Activated T-helper 1 cell treated with anti-CD3 and anti-CD28 coated beads, Interleukin-12 subunit alpha, Interleukin-12 subunit beta, Interleukin-2, Interleukin-4 antibody, amounts not matched to agents 30 ng/mL and 10 ng/mL and 1 ng/mL, durations not matched to agents 14 hours and 24 hours and 36 hours (primary cell): ENCODE results near the gene DRD2. TPM values are rescaled to one million over a fixed set of nuclear protein-coding genes. Genes with fewer than 3 reads are reported as not detected.

Experiments used
- DNase-seq: peaks from one replicate; pipeline ENCODE4 v3.0.0; 2021; ENCODE audit warnings: low spot score
- H3K27ac Mint-ChIP-seq: one replicate; pipeline ENCODE4 v1.8.0; 2021; ENCODE audit warnings: mild to moderate bottlenecking, mixed read lengths
- H3K27me3 Mint-ChIP-seq: one replicate; pipeline ENCODE4 v1.8.0; 2022; ENCODE audit warnings: mild to moderate bottlenecking, moderate library complexity, mixed read lengths; ENCODE audit not compliant: insufficient read depth
- H3K36me3 Mint-ChIP-seq: one replicate; pipeline ENCODE4 v1.8.0; 2021; ENCODE audit warnings: low read depth, mixed read lengths
- H3K4me1 Mint-ChIP-seq: one replicate; pipeline ENCODE4 v1.8.0; 2021; ENCODE audit warnings: low read depth, mixed read lengths
- H3K4me3 Mint-ChIP-seq: one replicate; pipeline ENCODE4 v1.8.0; 2021; ENCODE audit warnings: mild to moderate bottlenecking, moderate library complexity, mixed read lengths
- H3K9me3 Mint-ChIP-seq: one replicate; pipeline ENCODE4 v1.8.0; 2021; ENCODE audit warnings: mixed read lengths
- intact Hi-C: fragments of 100-400 bp; cut with micrococcal nuclease; formaldehyde crosslinking; loops from one replicate; pipeline ENCODE4 v1.15.1; 2024
- total RNA-seq: library from RNA; stranded (reverse); gene quantifications from 2 replicates; pipeline ENCODE4 v1.2.3, GENCODE V29; 2022

Gene DRD2
- total RNA-seq, 1 donor from 2014 or later = not detected

DNA sequence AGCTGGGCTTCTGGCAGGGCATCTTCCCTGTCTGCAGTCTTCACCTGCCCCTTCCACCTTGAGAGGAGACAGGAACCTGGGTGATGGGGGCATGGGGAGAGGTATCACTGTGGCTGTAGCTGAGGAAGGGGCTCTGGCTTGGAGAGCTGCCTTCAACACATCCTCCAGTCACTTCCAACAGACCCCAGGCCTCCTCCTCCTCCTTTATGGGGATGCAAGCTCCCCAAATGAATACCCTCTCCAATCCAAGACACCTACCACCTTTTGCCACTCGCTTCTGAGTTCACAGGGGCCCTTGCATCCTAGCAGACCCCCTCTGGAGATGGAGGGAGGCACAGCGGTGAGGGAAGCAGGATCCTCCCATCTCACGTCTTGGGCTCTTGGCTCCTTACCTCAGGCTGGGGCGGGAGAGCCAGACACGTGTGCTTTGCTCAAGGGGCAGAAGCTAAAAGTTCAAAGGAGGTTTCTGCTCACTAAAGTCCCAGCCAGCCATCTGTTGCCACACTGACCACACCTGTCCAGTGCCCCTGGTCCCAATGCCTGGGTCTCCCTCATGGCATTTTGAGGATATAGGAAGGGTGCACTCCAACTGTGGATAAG lies 74.5 kb downstream of the DRD2 start:
- Mint-ChIP-seq H3K27me3 (no peaks in the 10 kb centered on the region), H3K4me3 (no peak overlapping the region), H3K36me3 (no peaks in the 10 kb centered on the region), H3K9me3 (no peaks in the 10 kb centered on the region), H3K27ac (no peak overlapping the region), H3K4me1 (no peaks in the 10 kb centered on the region)
- no peak for DNase-seq
- intact Hi-C loops = no loop called here

DNA sequence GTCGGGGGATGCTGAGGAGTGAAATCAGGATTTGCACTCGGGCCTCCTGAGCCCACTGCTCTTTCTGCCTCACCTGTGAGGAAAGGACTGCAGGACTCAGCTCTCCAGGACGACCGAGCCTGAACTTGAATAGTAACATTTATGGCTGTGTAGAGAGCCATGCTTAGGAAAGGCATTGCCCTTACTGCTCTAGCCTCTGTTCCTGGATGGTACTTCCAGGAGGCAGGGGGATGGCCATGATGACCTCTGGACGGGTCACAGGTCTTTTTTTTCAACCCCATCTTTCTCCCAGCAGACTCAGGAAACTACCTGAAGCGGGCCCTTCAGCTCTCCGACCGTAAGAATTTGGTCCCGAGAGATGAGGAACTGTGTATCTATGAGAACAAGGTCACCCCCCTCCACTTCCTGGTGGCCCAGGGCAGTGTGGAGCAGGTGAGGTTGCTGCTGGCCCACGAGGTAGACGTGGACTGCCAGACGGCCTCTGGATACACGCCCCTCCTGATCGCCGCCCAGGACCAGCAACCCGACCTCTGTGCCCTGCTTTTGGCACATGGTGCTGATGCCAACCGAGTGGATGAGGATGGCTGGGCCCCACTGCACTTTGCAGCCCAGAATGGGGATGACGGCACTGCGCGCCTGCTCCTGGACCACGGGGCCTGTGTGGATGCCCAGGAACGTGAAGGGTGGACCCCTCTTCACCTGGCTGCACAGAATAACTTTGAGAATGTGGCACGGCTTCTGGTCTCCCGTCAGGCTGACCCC lies 76.3 kb downstream of the DRD2 start:
- H3K9me3 Mint-ChIP-seq = no peaks in the 10 kb centered on the region
- H3K27me3 Mint-ChIP-seq = no peaks in the 10 kb centered on the region
- H3K4me1 Mint-ChIP-seq = no peaks in the 10 kb centered on the region
- no peaks in the 10 kb centered on the region for H3K36me3 Mint-ChIP-seq
- intact Hi-C loops = no loop called here
- DNase-seq = no peak
- no peak overlapping the region for H3K27ac Mint-ChIP-seq
- no peak overlapping the region for H3K4me3 Mint-ChIP-seq

DNA sequence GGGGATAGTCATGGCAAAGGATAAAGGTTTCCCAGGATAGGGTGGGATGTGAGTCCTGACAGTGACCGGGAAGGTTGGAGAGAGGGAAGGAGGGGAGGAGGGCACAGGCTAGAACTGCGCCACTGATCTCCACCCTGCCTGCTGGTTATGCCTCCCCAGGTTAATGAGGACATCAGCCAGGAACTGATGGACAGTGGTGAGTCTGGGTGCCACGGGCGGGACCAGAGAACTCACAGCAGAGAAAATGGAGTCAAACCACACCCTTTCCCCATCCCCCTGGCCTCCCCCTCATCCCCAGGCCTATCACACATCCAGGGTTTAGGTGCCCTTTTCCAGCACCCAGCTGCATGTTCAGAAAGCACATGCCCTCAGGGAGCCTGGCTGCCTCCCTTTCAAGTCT lies 77.4 kb downstream of the DRD2 start:
- no peak for DNase-seq
- intact Hi-C loops = no loop called here
- H3K4me3 Mint-ChIP-seq = no peak overlapping the region
- H3K4me1 Mint-ChIP-seq = no peaks in the 10 kb centered on the region
- no peaks in the 10 kb centered on the region for H3K36me3 Mint-ChIP-seq
- H3K27ac Mint-ChIP-seq = no peak overlapping the region
- no peaks in the 10 kb centered on the region for H3K27me3 Mint-ChIP-seq
- no peaks in the 10 kb centered on the region for H3K9me3 Mint-ChIP-seq

DNA sequence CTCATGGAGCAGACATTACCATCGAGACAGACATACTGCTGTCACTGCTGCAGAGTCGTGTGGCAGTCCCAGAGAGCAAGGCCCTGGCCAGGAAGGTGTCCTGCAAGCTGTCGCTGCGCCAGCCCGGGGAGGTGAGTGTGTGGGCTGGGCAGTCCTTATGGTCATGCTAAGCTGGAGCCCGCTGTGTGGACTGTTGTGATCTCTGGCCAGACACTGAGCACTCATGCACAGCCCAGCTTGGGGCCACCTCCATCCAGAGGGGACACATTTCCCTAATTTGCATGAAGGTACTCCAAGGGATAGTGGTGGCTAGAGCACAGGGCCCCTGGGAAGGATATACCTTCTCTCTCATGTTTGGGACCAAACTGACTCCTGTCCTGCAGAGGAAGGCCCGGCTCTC lies 78.0 kb downstream of the DRD2 start:
- H3K27me3 Mint-ChIP-seq = no peaks in the 10 kb centered on the region
- no peaks in the 10 kb centered on the region for H3K9me3 Mint-ChIP-seq
- no peaks in the 10 kb centered on the region for H3K36me3 Mint-ChIP-seq
- no peaks in the 10 kb centered on the region for H3K4me1 Mint-ChIP-seq
- intact Hi-C loops = no loop called here
- H3K27ac Mint-ChIP-seq = no peak overlapping the region
- no peak overlapping the region for H3K4me3 Mint-ChIP-seq
- DNase-seq = no peak

DNA sequence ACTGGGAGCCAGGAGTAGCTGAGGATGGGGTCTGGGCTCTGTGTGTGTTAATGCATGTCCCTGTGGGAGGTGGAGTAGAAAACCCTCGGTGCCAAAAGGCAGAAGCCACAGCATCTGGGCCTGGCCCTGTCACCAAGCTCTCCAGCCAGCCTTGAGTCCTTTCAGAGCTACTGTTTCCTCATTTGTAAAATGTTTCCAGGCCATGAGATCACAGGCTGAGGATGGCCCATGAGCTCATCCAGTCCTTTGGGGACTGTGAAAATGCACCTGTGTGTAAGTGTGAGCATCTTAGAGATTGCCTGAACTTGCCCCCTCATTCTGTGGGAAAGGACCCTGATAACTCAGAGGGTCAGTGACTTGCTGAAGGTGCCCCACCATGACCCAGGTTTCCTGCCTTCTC lies 78.5 kb downstream of the DRD2 start:
- DNase-seq = no peak
- intact Hi-C loops = no loop called here
- no peak overlapping the region for H3K4me3 Mint-ChIP-seq
- no peaks in the 10 kb centered on the region for H3K36me3 Mint-ChIP-seq
- H3K9me3 Mint-ChIP-seq = no peaks in the 10 kb centered on the region
- no peak overlapping the region for H3K27ac Mint-ChIP-seq
- no peaks in the 10 kb centered on the region for H3K4me1 Mint-ChIP-seq
- H3K27me3 Mint-ChIP-seq = no peaks in the 10 kb centered on the region

- intact Hi-C loops = no loop called here
- Mint-ChIP-seq H3K4me1 (no peaks in the 10 kb centered on the region), H3K4me3 (no peak overlapping the region), H3K9me3 (no peaks in the 10 kb centered on the region), H3K36me3 (no peaks in the 10 kb centered on the region), H3K27ac (no peak overlapping the region), H3K27me3 (no peaks in the 10 kb centered on the region)
- no peak for DNase-seq
These were observed 79.3 kb downstream of the DRD2 start for GRCh38 chr11:113395782-113396336.

DNA sequence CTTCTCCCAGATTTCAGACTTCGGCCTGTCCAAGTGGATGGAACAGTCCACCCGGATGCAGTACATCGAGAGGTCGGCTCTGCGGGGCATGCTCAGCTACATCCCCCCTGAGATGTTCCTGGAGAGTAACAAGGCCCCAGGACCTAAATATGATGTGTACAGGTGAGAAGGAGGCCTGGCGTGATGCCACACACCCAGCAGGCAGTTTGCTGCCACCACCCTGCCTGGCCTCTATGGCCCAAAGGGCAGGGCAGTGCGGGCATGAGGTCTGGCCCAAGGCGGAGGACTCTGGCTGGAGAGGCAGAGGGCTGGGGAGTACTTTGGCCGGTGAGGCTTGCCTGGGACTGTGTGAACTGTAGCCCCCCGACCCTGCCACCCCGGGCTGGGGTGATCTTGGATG lies 80.3 kb downstream of the DRD2 start:
- no peaks in the 10 kb centered on the region for H3K27me3 Mint-ChIP-seq
- H3K4me1 Mint-ChIP-seq = no peaks in the 10 kb centered on the region
- intact Hi-C loops = no loop called here
- H3K36me3 Mint-ChIP-seq = no peaks in the 10 kb centered on the region
- H3K27ac Mint-ChIP-seq = no peak overlapping the region
- no peak overlapping the region for H3K4me3 Mint-ChIP-seq
- H3K9me3 Mint-ChIP-seq = no peaks in the 10 kb centered on the region
- no peak for DNase-seq

DNA sequence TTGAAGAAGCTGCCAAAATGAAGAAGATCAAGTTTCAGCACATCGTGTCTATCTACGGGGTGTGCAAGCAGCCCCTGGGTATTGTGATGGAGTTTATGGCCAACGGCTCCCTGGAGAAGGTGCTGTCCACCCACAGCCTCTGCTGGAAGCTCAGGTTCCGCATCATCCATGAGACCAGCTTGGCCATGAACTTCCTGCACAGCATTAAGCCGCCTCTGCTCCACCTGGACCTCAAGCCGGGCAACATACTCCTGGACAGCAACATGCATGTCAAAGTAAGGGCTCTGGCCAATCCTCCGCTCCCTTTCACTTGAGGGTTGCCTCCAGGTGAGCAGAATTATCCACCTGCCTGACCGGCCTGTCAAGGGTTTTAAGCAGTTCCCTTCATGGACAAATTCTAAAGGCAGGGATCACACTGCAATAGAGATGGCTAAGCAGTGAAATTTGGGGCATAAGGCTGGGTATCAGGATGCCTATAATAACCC lies 81.7 kb downstream of the DRD2 start:
- no peak overlapping the region for H3K4me3 Mint-ChIP-seq
- no peaks in the 10 kb centered on the region for H3K4me1 Mint-ChIP-seq
- no peaks in the 10 kb centered on the region for H3K27me3 Mint-ChIP-seq
- H3K27ac Mint-ChIP-seq = no peak overlapping the region
- no peak for DNase-seq
- no peaks in the 10 kb centered on the region for H3K9me3 Mint-ChIP-seq
- H3K36me3 Mint-ChIP-seq = no peaks in the 10 kb centered on the region
- intact Hi-C loops = no loop called here

DNA sequence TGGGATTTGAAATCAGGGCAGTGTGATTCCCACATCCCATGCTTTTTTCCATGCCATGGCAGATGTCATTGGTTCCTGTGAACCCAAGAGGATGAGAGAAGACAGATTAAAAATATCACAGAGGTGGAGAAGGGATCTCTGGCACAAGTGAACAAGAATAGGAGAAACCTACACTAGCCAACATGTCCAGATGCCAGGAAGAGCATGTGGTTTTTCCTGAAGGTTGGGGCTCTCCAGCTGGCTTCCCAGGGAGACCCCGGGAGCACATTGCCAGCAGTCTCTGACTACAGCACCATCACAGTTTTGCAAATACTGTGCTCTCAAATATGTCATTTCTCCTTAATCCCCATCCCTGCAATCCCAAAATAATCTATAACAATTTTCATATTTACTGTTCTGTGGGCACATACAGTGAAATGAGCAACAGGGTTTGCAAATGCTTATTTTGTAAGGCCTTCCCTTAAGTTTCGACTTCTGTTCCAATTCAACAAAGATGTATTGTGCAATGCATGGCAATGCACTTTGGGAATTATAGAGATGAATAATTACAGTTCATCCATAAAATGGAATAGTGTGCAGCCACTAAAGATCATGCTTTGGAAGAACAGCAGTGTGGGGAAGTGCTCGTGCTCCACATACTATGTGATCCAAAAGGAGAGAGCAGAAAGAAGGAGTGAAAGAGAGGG lies 82.8 kb downstream of the DRD2 start:
- intact Hi-C loops = no loop called here
- DNase-seq = no peak
- Mint-ChIP-seq H3K27me3 (no peaks in the 10 kb centered on the region), H3K4me3 (no peak overlapping the region), H3K4me1 (no peaks in the 10 kb centered on the region), H3K9me3 (no peaks in the 10 kb centered on the region), H3K27ac (no peak overlapping the region), H3K36me3 (no peaks in the 10 kb centered on the region)

DNA sequence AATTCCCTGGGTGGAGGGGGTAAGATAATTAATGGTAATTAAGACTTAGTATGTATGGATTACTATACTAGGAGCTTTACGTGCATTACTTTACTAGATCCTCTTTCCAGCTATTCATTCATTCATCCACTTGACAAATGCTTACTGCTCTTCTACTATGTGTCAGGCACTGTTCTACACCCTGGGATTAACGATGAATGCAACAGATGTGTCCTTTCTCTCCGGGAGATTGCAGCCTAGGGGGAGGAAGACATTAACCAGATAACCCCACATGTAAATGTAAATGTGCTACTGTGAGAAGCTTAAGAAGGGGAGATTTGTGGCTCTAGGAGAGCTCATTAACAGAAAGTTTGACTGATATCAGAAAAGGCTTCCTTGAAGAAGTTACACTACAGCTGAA lies 85.9 kb downstream of the DRD2 start:
- no peak for DNase-seq
- intact Hi-C loops = no loop called here
- H3K27me3 Mint-ChIP-seq = peaks cover 5% of the 10 kb centered on the region
- H3K9me3 Mint-ChIP-seq = no peaks in the 10 kb centered on the region
- no peak overlapping the region for H3K27ac Mint-ChIP-seq
- no peak overlapping the region for H3K4me3 Mint-ChIP-seq
- no peaks in the 10 kb centered on the region for H3K4me1 Mint-ChIP-seq
- no peaks in the 10 kb centered on the region for H3K36me3 Mint-ChIP-seq

- peaks cover 10% of the 10 kb centered on the region for H3K27me3 Mint-ChIP-seq
- H3K9me3 Mint-ChIP-seq = no peaks in the 10 kb centered on the region
- no peak within 1 kb of the TSS for H3K27ac Mint-ChIP-seq
- H3K4me3 Mint-ChIP-seq = no peak within 1 kb of the TSS
- H3K36me3 Mint-ChIP-seq = no peaks in the 10 kb centered on the region
- intact Hi-C loops = no loop called here
- no peak for DNase-seq
- H3K4me1 Mint-ChIP-seq = no peaks in the 10 kb centered on the region
These were observed 87.5 kb downstream of the DRD2 start, which contains the start of gene ANKK1 for GRCh38 chr11:113387605-113388211. Gene ANKK1 (plus strand): TSS chr11:113387779. CDS start chr11:113387885, 106 bp downstream.

GRCh38 chr11:113386866-113387265 lies 88.3 kb downstream of the DRD2 start:
- intact Hi-C loops = no loop called here
- no peak overlapping the region for H3K4me3 Mint-ChIP-seq

DNA sequence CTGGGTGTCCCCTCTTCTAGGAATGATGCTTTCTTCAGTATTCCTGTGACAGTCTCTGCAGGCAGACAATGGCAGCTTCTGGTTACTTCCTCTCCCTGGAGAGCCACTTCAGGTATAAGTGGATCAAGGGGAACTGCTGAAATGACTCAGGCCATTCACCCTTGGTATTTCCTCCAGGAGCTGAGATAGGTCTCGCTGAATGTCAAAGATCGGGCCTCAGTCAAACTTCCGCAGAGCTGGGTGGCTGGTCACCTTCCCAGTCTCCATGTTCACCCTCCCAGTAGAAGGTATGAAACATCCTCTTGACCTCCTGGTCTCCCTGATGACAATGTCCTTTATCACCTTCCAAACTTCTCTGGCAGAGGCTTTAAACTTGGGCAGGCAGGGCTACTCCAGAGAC lies 89.4 kb downstream of the DRD2 start:
- peaks cover 10% of the 10 kb centered on the region for H3K27me3 Mint-ChIP-seq
- DNase-seq = no peak
- no peaks in the 10 kb centered on the region for H3K9me3 Mint-ChIP-seq
- H3K4me1 Mint-ChIP-seq = no peaks in the 10 kb centered on the region
- intact Hi-C loops = no loop called here
- H3K4me3 Mint-ChIP-seq = no peak overlapping the region
- no peak overlapping the region for H3K27ac Mint-ChIP-seq
- no peaks in the 10 kb centered on the region for H3K36me3 Mint-ChIP-seq

More at GRCh38 chr11:113386866-113387265, 88.3 kb downstream of the DRD2 start:
- no peaks in the 10 kb centered on the region for H3K36me3 Mint-ChIP-seq
- peaks cover 10% of the 10 kb centered on the region for H3K27me3 Mint-ChIP-seq
- no peak overlapping the region for H3K27ac Mint-ChIP-seq
- no peak for DNase-seq
- no peaks in the 10 kb centered on the region for H3K9me3 Mint-ChIP-seq
- no peaks in the 10 kb centered on the region for H3K4me1 Mint-ChIP-seq
